ENCODE measurements around the gene HIBCH. TPM values are rescaled to one million over a fixed set of nuclear protein-coding genes. Genes with fewer than 3 reads are reported as not detected.

HIBCH gene
- total and polyA plus RNA-seq, 9 of the 15 experiments (the other 6 are each of a cell fraction or from before 2014, with no cell fraction given): 17.0 to 65.4 (median 28.3) TPM

- TF ChIP-seq ZBTB43 (CRISPR knock-in tag; IDR thresholded peaks at IDR 0.05) (no peak), SNAPC5 (CRISPR knock-in tag; IDR thresholded peaks at IDR 0.05) (peak; percentile 54; the same call in 1 of the 2 replicates), ESRRA (IDR thresholded peaks at IDR 0.05; ENCODE audit: borderline replicate concordance, low read depth) (peak; percentile 93), GABPB1 (CRISPR knock-in tag; IDR thresholded peaks at IDR 0.05) (no peak), VEZF1 (CRISPR knock-in tag; IDR thresholded peaks at IDR 0.05) (0 out of 2 replicates have a peak, but pooled peaks have one; percentile 35), ZBTB11 (CRISPR knock-in tag; IDR thresholded peaks at IDR 0.05) (no peak), GTF2B (IDR thresholded peaks at IDR 0.05; ENCODE audit: extremely low read depth, insufficient read length) (peak; percentile 78), NR2C2 (CRISPR knock-in tag; IDR thresholded peaks at IDR 0.05) (no peak), NR2C2 (tag; IDR thresholded peaks at IDR 0.05) (peak; percentile 53), ZNF740 (CRISPR knock-in tag; IDR thresholded peaks at IDR 0.05) (peak; percentile 54; the same call in 1 of the 2 replicates), ZNF740 (tag; IDR thresholded peaks at IDR 0.05) (0 out of 4 replicates have a peak, but pooled peaks of 1 of the 2 experiments have one; percentile 18), SMARCB1 (IDR thresholded peaks at IDR 0.05; ENCODE audit: insufficient read length, low read depth) (no peak), ZNF143 (CRISPR knock-in tag; IDR thresholded peaks at IDR 0.05) (peak; percentile 52; the same call in 1 of the 2 replicates), PML (IDR thresholded peaks at IDR 0.05; ENCODE audit: low read length) (0 out of 2 replicates have a peak, but pooled peaks have one; percentile 13), CREB1 (IDR thresholded peaks at IDR 0.05) (no peak), CREB1 (CRISPR knock-in tag; IDR thresholded peaks at IDR 0.05) (no peak), EHMT2 (IDR thresholded peaks at IDR 0.05) (peak; percentile 18; the same call in 1 of the 2 replicates)
These were observed 47.2 kb downstream of the HIBCH start (continued) for GRCh38 chr2:190272457-190272842.

All from K562 (cell line).